ENCODE data around the gene SBK3.
A peak's percentile ranks its signal among the peaks of the same experiment; 100 is the strongest.

Gene SBK3

DNA sequence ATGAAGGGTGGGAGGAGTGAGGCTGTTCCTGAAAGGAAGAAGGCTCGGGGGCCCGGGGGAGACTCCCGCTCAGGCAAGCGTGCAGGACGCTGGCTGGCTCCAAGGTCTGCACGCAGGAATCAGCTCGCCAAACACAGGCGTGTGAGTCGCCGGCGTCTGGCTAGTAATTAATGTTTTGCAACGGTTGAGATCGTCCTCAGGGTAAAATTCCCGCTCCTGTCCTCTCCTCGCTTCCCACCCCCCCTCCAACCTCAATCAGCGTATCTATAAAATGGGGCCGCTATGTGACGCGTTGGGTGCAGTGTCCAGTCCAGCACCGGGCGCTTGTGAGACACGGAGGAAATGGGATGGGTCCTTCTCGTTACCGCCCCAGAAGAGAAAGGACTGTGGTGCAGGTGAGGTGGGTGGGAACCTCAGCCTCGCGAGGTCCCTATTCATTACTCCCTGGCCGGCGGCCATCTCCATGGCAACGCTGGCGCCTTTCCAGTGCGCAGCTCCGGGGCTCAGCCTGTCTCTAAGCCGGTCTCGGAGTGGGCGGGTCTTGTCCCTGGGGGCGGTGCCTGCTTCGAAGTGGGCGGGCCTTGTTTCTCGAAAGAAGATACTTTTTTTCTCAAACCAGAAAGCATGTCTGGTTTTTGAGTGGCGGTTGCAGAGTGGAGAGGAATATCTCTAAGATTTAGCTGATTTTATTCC is 41.8 kb upstream of the SBK3 start (continued):
- no peak for TF ChIP-seq ZNF837 (tag by site-specific recombination; IDR thresholded peaks at IDR 0.05)
- TF ChIP-seq, protein P1, sequence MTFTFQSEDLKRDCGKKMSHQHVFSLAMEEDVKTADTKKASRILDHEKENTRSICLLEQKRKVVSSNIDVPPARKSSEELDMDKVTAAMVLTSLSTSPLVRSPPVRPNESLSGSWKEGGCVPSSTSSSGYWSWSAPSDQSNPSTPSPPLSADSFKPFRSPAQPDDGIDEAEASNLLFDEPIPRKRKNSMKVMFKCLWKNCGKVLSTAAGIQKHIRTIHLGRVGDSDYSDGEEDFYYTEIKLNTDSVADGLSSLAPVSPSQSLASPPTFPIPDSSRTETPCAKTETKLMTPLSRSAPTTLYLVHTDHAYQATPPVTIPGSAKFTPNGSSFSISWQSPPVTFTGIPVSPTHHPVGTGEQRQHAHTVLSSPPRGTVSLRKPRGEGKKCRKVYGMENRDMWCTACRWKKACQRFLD (tag by site-specific recombination; IDR thresholded peaks at IDR 0.05): no peak
- TF ChIP-seq ZNF530 (tag by site-specific recombination; IDR thresholded peaks at IDR 0.05; ENCODE audit: low read depth): no peak
- peak; percentile 39; the same call in 1 of the 2 replicates for TF ChIP-seq KLF16 (tag by site-specific recombination; IDR thresholded peaks at IDR 0.05)
- TF ChIP-seq EGR2 (tag by site-specific recombination; IDR thresholded peaks at IDR 0.05; ENCODE audit: low read depth): peak; percentile 22
- TF ChIP-seq, protein P2, sequence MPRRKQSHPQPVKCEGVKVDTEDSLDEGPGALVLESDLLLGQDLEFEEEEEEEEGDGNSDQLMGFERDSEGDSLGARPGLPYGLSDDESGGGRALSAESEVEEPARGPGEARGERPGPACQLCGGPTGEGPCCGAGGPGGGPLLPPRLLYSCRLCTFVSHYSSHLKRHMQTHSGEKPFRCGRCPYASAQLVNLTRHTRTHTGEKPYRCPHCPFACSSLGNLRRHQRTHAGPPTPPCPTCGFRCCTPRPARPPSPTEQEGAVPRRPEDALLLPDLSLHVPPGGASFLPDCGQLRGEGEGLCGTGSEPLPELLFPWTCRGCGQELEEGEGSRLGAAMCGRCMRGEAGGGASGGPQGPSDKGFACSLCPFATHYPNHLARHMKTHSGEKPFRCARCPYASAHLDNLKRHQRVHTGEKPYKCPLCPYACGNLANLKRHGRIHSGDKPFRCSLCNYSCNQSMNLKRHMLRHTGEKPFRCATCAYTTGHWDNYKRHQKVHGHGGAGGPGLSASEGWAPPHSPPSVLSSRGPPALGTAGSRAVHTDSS (tag by site-specific recombination; IDR thresholded peaks at IDR 0.05): no peak
- no peak for TF ChIP-seq ZNF660 (tag by site-specific recombination; IDR thresholded peaks at IDR 0.05)
- no peak for TF ChIP-seq ZNF510 (tag by site-specific recombination; IDR thresholded peaks at IDR 0.05; ENCODE audit: insufficient replicate concordance)
- TF ChIP-seq GFI1B (tag by site-specific recombination; IDR thresholded peaks at IDR 0.05): no peak
- TF ChIP-seq, protein P3, sequence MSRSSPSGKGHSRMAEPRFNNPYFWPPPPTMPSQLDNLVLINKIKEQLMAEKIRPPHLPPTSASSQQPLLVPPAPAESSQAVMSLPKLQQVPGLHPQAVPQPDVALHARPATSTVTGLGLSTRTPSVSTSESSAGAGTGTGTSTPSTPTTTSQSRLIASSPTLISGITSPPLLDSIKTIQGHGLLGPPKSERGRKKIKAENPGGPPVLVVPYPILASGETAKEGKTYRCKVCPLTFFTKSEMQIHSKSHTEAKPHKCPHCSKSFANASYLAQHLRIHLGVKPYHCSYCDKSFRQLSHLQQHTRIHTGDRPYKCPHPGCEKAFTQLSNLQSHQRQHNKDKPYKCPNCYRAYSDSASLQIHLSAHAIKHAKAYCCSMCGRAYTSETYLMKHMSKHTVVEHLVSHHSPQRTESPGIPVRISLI (tag by site-specific recombination; IDR thresholded peaks at IDR 0.05): 0 out of 2 replicates have a peak, but pooled peaks have one; percentile 19
- peak; percentile 48 for TF ChIP-seq ZNF561 (tag by site-specific recombination; IDR thresholded peaks at IDR 0.05; ENCODE audit: borderline replicate concordance)
- TF ChIP-seq, protein P4, sequence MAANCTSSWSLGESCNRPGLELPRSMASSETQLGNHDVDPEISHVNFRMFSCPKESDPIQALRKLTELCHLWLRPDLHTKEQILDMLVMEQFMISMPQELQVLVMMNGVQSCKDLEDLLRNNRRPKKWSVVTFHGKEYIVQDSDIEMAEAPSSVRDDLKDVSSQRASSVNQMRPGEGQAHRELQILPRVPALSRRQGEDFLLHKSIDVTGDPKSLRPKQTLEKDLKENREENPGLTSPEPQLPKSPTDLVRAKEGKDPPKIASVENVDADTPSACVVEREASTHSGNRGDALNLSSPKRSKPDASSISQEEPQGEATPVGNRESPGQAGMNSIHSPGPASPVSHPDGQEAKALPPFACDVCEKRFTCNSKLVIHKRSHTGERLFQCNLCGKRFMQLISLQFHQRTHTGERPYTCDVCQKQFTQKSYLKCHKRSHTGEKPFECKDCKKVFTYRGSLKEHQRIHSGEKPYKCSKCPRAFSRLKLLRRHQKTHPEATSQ (tag by site-specific recombination; IDR thresholded peaks at IDR 0.05): no peak
- no peak for TF ChIP-seq ZBTB7A (tag by site-specific recombination; IDR thresholded peaks at IDR 0.05; ENCODE audit: low read depth)
- no peak for TF ChIP-seq ZNF394 (tag by site-specific recombination; IDR thresholded peaks at IDR 0.05; ENCODE audit: borderline replicate concordance)
- TF ChIP-seq ZNF777 (tag by site-specific recombination; IDR thresholded peaks at IDR 0.05; ENCODE audit: borderline replicate concordance): no peak
- no peak for TF ChIP-seq ZFP37 (tag by site-specific recombination; IDR thresholded peaks at IDR 0.05)
- TF ChIP-seq, protein P5, sequence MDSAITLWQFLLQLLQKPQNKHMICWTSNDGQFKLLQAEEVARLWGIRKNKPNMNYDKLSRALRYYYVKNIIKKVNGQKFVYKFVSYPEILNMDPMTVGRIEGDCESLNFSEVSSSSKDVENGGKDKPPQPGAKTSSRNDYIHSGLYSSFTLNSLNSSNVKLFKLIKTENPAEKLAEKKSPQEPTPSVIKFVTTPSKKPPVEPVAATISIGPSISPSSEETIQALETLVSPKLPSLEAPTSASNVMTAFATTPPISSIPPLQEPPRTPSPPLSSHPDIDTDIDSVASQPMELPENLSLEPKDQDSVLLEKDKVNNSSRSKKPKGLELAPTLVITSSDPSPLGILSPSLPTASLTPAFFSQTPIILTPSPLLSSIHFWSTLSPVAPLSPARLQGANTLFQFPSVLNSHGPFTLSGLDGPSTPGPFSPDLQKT (IDR thresholded peaks at IDR 0.05; ENCODE audit: borderline replicate concordance, low read depth, low read length): no peak
- TF ChIP-seq ZNF10 (tag by site-specific recombination; IDR thresholded peaks at IDR 0.05): no peak
- no peak; the same call in 1 of the 2 replicates for TF ChIP-seq ZNF76 (tag by site-specific recombination; IDR thresholded peaks at IDR 0.05; ENCODE audit: borderline replicate concordance, low read depth)
- no peak for TF ChIP-seq ZNF426 (tag by site-specific recombination; IDR thresholded peaks at IDR 0.05)
- 0 out of 2 replicates have a peak, but pooled peaks have one; percentile 16 for TF ChIP-seq PRDM1 (tag by site-specific recombination; IDR thresholded peaks at IDR 0.05)
- no peak for TF ChIP-seq ZNF768 (tag by site-specific recombination; IDR thresholded peaks at IDR 0.05)
- no peak for TF ChIP-seq MYNN (tag by site-specific recombination; IDR thresholded peaks at IDR 0.05; ENCODE audit: borderline replicate concordance)
- TF ChIP-seq, protein P6, sequence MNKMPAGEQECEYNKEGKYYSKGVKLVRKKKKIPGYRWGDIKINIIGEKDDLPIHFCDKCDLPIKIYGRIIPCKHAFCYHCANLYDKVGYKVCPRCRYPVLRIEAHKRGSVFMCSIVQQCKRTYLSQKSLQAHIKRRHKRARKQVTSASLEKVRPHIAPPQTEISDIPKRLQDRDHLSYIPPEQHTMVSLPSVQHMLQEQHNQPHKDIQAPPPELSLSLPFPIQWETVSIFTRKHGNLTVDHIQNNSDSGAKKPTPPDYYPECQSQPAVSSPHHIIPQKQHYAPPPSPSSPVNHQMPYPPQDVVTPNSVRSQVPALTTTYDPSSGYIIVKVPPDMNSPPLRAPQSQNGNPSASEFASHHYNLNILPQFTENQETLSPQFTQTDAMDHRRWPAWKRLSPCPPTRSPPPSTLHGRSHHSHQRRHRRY (tag by site-specific recombination; IDR thresholded peaks at IDR 0.05): no peak
- no peak for TF ChIP-seq ZNF214 (tag by site-specific recombination; IDR thresholded peaks at IDR 0.05; ENCODE audit: borderline replicate concordance)
- TF ChIP-seq ZNF416 (tag by site-specific recombination; IDR thresholded peaks at IDR 0.05): no peak
- TF ChIP-seq, protein P7, sequence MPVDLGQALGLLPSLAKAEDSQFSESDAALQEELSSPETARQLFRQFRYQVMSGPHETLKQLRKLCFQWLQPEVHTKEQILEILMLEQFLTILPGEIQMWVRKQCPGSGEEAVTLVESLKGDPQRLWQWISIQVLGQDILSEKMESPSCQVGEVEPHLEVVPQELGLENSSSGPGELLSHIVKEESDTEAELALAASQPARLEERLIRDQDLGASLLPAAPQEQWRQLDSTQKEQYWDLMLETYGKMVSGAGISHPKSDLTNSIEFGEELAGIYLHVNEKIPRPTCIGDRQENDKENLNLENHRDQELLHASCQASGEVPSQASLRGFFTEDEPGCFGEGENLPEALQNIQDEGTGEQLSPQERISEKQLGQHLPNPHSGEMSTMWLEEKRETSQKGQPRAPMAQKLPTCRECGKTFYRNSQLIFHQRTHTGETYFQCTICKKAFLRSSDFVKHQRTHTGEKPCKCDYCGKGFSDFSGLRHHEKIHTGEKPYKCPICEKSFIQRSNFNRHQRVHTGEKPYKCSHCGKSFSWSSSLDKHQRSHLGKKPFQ (tag by site-specific recombination; IDR thresholded peaks at IDR 0.05): peak; percentile 40; the same call in 1 of the 2 replicates
- TF ChIP-seq ZNF169 (tag by site-specific recombination; IDR thresholded peaks at IDR 0.05): no peak
- TF ChIP-seq ZBTB17 (tag by site-specific recombination; IDR thresholded peaks at IDR 0.05): peak; percentile 67
- no peak for TF ChIP-seq HOXA7 (CRISPR knock-in tag; IDR thresholded peaks at IDR 0.05; ENCODE audit: borderline replicate concordance)
- no peak; the same call in 1 of the 2 replicates for TF ChIP-seq BCL11B (tag by site-specific recombination; IDR thresholded peaks at IDR 0.05; ENCODE audit: low read depth)
